VCaP (cell line): ENCODE results near the gene FBXW7.

Source experiments
- H3K27ac ChIP-seq: fragments of 450-650 bp; 2 replicates; pipeline ENCODE4 v1.5.1; 2017
- CTCF ChIP-seq: fragments of 450-650 bp; conservative IDR thresholded peaks from 2 replicates; pipeline ENCODE4 v1.5.1; 2017; ENCODE audit warnings: mild to moderate bottlenecking, moderate library complexity

FBXW7 gene

GRCh38 chr4:152500800-152501434 lies 35.0 kb downstream of the FBXW7 start:
- no peak overlapping the region for H3K27ac ChIP-seq
- peak; percentile 86 for TF ChIP-seq CTCF

GRCh38 chr4:152500275-152500674 lies 35.6 kb downstream of the FBXW7 start:
- H3K27ac ChIP-seq, result no peak overlapping the region
- no peak for TF ChIP-seq CTCF

- no peak overlapping the region for H3K27ac ChIP-seq
- no peak for TF ChIP-seq CTCF
Observed at GRCh38 chr4:152499344-152499743, 36.5 kb downstream of the FBXW7 start.

GRCh38 chr4:152494020-152494419 lies 41.9 kb downstream of the FBXW7 start:
- H3K27ac ChIP-seq, result no peak overlapping the region
- no peak for TF ChIP-seq CTCF

- TF ChIP-seq CTCF, result no peak
- H3K27ac ChIP-seq, result no peak overlapping the region
Observed at GRCh38 chr4:152488246-152488645, 47.6 kb downstream of the FBXW7 start.

GRCh38 chr4:152486429-152487389 lies 49.2 kb downstream of the FBXW7 start:
- H3K27ac ChIP-seq, result peak overlapping the region; percentile 38

More at GRCh38 chr4:152486429-152487389, 49.2 kb downstream of the FBXW7 start:
- no peak for TF ChIP-seq CTCF
